ENCODE results near the gene FAHD2A. TPM values are rescaled to one million over a fixed set of nuclear protein-coding genes. Genes with fewer than 3 reads are reported as not detected.

The FAHD2A gene
- total and polyA plus RNA-seq, 2 donors = 17.8 to 20.3 TPM

- Histone ChIP-seq H3K4me3 (ENCODE audit: low read depth, low read length) (no peak overlapping the region), H3K4me1 (ENCODE audit: insufficient read depth) (no peaks in the 10 kb centered on the region), H3K27ac (ENCODE audit: low read depth) (no peak overlapping the region), H3K36me3 (ENCODE audit: insufficient read depth) (no peaks in the 10 kb centered on the region)
- WGBS = 89% methylated on average over 22 of the region's 22 CpGs
- no peak for DNase-seq (ENCODE audit: extremely low spot score)
These were observed 21.0 kb upstream of the FAHD2A start for GRCh38 chr2:95381212-95382191.

DNA sequence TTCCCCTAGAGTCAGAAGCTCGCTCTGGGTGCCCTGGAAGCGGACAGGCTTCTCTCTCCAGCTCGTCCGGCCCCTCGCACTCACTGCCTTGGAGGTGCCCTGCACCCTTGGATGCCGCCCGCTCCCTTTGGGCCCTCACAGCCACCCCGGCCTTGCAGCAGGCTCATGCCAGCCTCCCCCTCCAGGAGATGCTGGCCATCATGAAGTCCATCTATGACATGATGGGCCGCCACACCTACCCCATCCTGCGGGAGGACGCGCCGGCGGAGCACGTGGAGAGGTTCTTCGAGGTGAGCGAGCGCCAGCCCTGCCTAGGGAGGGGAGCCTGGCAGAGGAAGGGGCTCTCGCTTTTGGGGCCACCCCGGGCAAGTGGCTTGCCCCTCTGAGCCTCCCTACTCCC, 20.3 kb upstream of the FAHD2A start:
- H3K36me3 ChIP-seq (ENCODE audit: insufficient read depth) = no peaks in the 10 kb centered on the region
- WGBS = 97% methylated on average over 20 of the region's 20 CpGs
- H3K27ac ChIP-seq (ENCODE audit: low read depth) = no peak overlapping the region
- H3K4me3 ChIP-seq (ENCODE audit: low read depth, low read length) = no peak overlapping the region
- no peaks in the 10 kb centered on the region for H3K4me1 ChIP-seq (ENCODE audit: insufficient read depth)
- DNase-seq (ENCODE audit: extremely low spot score) = no peak

DNA sequence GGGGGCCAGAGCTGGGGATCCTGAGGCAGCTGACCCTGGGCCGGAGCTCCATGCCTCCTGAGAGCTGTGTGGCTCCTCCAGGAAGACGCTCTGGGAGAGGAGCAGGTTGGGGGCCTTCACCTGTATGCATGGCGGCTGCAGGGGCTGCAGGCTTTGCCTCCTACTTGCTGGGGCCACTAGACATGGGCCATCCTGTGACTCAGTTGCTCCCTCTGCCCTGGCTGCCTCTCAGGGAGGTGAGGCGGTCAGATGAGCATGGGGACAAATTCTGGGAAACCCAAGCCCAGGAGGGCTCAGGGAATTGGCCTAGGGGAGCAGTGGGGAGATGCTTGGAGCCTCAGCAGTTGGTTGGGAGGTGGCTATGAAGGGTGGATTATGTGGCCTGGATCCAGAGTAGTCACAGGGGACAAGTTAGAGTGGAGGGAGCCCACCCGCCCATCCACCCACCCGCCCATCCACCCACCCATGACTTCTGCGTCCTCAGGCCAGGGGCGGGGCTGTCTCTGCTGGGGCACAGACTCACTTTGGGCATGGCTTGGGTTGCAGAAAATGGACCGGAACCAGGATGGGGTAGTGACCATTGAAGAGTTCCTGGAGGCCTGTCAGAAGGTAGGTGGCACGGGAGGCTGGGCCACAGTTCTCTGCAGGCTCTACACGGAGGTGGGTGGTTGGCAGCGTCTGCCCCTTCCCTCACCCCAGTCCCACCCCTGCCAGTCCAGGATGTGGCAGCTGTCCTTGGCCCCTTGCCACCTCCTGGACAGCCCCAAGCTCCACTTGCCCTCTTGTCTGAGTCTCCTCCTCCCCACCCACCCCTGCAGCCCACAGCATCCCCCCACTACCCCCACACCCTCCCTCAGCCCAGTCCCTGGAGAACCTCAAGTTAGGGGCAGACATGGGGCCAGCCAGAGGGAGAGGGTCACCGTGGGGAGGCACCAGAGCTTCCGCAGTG, 19.5 kb upstream of the FAHD2A start:
- Histone ChIP-seq H3K36me3 (ENCODE audit: insufficient read depth) (no peaks in the 10 kb centered on the region), H3K4me3 (ENCODE audit: low read depth, low read length) (no peak overlapping the region), H3K4me1 (ENCODE audit: insufficient read depth) (no peaks in the 10 kb centered on the region), H3K27ac (ENCODE audit: low read depth) (no peak overlapping the region)
- WGBS = 83% methylated on average over 14 of the region's 14 CpGs
- no peak for DNase-seq (ENCODE audit: extremely low spot score)

DNA sequence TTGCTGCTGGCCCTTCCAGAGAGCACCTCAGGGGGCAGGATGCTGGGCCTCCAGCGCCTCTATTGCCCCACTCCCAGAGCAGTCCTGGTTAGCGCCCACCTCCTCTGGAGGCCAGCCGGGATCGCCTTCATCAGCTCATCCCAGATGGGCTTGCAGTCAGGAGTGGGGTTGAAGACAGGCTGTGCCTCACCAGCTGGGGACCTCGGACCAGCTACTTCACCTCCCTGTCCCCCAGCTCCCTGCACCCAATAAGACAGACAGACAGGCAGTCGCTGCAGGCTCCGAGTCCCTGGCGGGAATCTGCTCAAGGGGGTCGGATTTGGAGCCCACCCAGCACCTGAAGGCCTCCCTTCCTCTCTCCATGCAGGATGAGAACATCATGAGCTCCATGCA, 18.9 kb upstream of the FAHD2A start:
- Histone ChIP-seq H3K4me3 (ENCODE audit: low read depth, low read length) (no peak overlapping the region), H3K36me3 (ENCODE audit: insufficient read depth) (no peaks in the 10 kb centered on the region), H3K27ac (ENCODE audit: low read depth) (no peak overlapping the region), H3K4me1 (ENCODE audit: insufficient read depth) (no peaks in the 10 kb centered on the region)
- 89% methylated on average over 9 of the region's 9 CpGs for WGBS
- no peak for DNase-seq (ENCODE audit: extremely low spot score)

DNA sequence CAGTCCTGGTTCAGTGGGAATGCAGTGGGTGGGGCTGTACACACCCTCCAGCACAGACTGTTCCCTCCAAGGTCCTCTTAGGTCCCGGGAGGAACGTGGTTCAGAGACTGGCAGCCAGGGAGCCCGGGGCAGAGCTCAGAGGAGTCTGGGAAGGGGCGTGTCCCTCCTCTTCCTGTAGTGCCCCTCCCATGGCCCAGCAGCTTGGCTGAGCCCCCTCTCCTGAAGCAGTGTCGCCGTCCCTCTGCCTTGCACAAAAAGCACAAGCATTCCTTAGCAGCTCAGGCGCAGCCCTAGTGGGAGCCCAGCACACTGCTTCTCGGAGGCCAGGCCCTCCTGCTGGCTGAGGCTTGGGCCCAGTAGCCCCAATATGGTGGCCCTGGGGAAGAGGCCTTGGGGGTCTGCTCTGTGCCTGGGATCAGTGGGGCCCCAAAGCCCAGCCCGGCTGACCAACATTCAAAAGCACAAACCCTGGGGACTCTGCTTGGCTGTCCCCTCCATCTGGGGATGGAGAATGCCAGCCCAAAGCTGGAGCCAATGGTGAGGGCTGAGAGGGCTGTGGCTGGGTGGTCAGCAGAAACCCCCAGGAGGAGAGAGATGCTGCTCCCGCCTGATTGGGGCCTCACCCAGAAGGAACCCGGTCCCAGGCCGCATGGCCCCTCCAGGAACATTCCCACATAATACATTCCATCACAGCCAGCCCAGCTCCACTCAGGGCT, 17.5 kb upstream of the FAHD2A start:
- Histone ChIP-seq H3K27ac (ENCODE audit: low read depth) (no peak overlapping the region), H3K36me3 (ENCODE audit: insufficient read depth) (no peaks in the 10 kb centered on the region), H3K4me3 (ENCODE audit: low read depth, low read length) (no peak overlapping the region), H3K4me1 (ENCODE audit: insufficient read depth) (no peaks in the 10 kb centered on the region)
- no peak for DNase-seq (ENCODE audit: extremely low spot score)
- 53% methylated on average over 12 of the region's 12 CpGs for WGBS

GRCh38 chr2:95385570-95385984, 16.9 kb upstream of the FAHD2A start:
- H3K27ac ChIP-seq (ENCODE audit: low read depth) = no peak overlapping the region
- WGBS = 65% methylated on average over 12 of the region's 12 CpGs
- no peak for DNase-seq (ENCODE audit: extremely low spot score)

DNA sequence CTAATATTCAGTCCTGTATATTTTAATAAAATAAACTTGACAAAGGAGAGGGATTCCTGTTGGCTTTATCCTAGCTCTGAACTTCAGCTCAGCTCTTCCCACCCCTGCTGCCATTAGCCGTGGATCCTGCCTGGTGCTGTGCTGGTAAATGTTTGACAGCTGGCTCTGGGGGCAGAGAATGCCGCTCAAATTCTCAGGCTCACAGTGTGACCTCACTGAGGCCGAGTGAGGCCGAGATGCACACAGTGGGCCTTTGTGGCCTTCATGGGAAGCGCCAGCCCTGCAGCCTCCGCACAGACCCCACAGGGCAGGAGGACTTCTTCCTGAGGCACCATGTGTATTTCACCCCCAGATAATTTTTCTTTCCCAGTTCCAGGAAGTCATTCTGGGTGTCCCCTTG, 16.5 kb upstream of the FAHD2A start:
- no peaks in the 10 kb centered on the region for H3K36me3 ChIP-seq (ENCODE audit: insufficient read depth)
- H3K4me1 ChIP-seq (ENCODE audit: insufficient read depth) = no peaks in the 10 kb centered on the region
- H3K4me3 ChIP-seq (ENCODE audit: low read depth, low read length) = no peak overlapping the region
- WGBS = 78% methylated on average over 6 of the region's 6 CpGs
- no peak overlapping the region for H3K27ac ChIP-seq (ENCODE audit: low read depth)
- DNase-seq (ENCODE audit: extremely low spot score) = no peak

More at GRCh38 chr2:95385570-95385984, 16.9 kb upstream of the FAHD2A start:
- Histone ChIP-seq H3K36me3 (ENCODE audit: insufficient read depth) (no peaks in the 10 kb centered on the region), H3K4me1 (ENCODE audit: insufficient read depth) (no peaks in the 10 kb centered on the region), H3K4me3 (ENCODE audit: low read depth, low read length) (no peak overlapping the region)

DNA sequence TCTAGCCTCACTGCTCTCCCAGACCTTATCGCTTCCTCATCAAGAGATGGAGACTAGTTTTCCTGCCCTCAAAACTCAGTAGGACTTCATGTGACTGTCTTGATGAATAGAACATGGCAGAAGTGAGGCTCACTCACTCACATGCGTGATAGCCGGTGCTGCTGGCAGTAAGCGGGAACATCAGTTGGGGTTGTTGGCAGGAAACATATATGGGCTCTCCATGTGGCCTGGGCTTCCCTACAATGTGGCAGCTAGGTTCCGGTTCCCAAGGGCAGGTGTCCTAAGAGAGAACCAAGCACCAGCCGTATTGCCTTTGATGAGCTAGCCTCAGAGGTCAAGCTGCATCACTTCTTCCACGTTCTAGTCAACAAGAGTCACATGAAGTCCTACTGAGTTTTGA, 15.2 kb upstream of the FAHD2A start:
- DNase-seq (ENCODE audit: extremely low spot score) = no peak
- Histone ChIP-seq H3K4me3 (ENCODE audit: low read depth, low read length) (no peak overlapping the region), H3K4me1 (ENCODE audit: insufficient read depth) (no peaks in the 10 kb centered on the region), H3K36me3 (ENCODE audit: insufficient read depth) (no peaks in the 10 kb centered on the region), H3K27ac (ENCODE audit: low read depth) (no peak overlapping the region)
- 90% methylated on average over 7 of the region's 7 CpGs for WGBS

DNA sequence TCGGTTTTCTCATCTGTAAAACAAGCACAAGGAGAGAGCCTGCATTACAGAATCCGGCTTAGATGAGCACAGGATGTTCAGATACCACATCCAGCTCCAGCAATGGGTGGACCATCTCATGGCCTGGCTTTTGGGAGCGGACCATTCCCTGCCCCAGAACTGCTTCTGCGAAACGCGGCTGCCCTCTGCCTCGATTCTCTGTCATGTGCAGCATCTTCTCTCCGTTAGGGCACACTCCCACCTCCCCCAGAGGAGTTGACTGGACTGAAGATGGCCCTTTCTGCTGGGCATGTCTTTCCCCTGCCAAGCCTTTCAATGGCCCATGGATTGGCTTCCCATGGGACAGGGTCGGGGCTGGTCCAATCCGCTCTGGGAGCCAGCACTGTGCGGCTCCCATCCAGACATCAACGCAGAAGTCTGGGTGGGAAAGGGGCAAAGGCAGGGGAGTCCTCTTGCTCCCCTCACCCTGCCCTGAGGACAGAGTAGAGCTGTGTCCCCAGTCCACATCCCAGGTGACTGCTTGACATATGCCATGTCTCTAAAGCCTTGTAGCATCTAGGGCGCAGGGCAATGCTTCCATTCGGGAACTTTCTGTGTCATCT, 14.3 kb upstream of the FAHD2A start:
- 88% methylated on average over 14 of the region's 14 CpGs for WGBS
- no peak overlapping the region for H3K27ac ChIP-seq (ENCODE audit: low read depth)
- no peak for DNase-seq (ENCODE audit: extremely low spot score)
- H3K4me1 ChIP-seq (ENCODE audit: insufficient read depth) = no peaks in the 10 kb centered on the region
- no peaks in the 10 kb centered on the region for H3K36me3 ChIP-seq (ENCODE audit: insufficient read depth)
- no peak overlapping the region for H3K4me3 ChIP-seq (ENCODE audit: low read depth, low read length)

- WGBS = 35% methylated on average over 15 of the region's 15 CpGs
- no peak overlapping the region for H3K27ac ChIP-seq (ENCODE audit: low read depth)
- H3K36me3 ChIP-seq (ENCODE audit: insufficient read depth) = no peaks in the 10 kb centered on the region
- no peaks in the 10 kb centered on the region for H3K4me1 ChIP-seq (ENCODE audit: insufficient read depth)
- DNase-seq (ENCODE audit: extremely low spot score) = no peak
- no peak overlapping the region for H3K4me3 ChIP-seq (ENCODE audit: low read depth, low read length)
These were observed 13.7 kb upstream of the FAHD2A start for GRCh38 chr2:95388856-95389244.

- Histone ChIP-seq H3K4me1 (ENCODE audit: insufficient read depth) (no peaks in the 10 kb centered on the region), H3K27ac (ENCODE audit: low read depth) (no peak overlapping the region), H3K36me3 (ENCODE audit: insufficient read depth) (no peaks in the 10 kb centered on the region), H3K4me3 (ENCODE audit: low read depth, low read length) (no peak overlapping the region)
- 58% methylated on average over 46 of the region's 46 CpGs for WGBS
- DNase-seq (ENCODE audit: extremely low spot score) = no peak
These were observed 13.0 kb upstream of the FAHD2A start for GRCh38 chr2:95389245-95390119.

GRCh38 chr2:95390272-95390880, 12.1 kb upstream of the FAHD2A start:
- H3K4me1 ChIP-seq (ENCODE audit: insufficient read depth) = no peaks in the 10 kb centered on the region
- DNase-seq (ENCODE audit: extremely low spot score) = no peak
- H3K27ac ChIP-seq (ENCODE audit: low read depth) = no peak overlapping the region
- no peaks in the 10 kb centered on the region for H3K36me3 ChIP-seq (ENCODE audit: insufficient read depth)
- H3K4me3 ChIP-seq (ENCODE audit: low read depth, low read length) = no peak overlapping the region
- WGBS = 83% methylated on average over 4 of the region's 4 CpGs

Measured in urinary bladder (tissue), 4 donors.